ENCODE results near the gene PKNOX2. TPM values are rescaled to one million over a fixed set of nuclear protein-coding genes. Genes with fewer than 3 reads are reported as not detected.

The PKNOX2 gene
- total RNA-seq, 1 donor from 2014 or later: 31.8 TPM

GRCh38 chr11:125229916-125230315 is 65.4 kb downstream of the PKNOX2 start:
- DNase-seq (ENCODE audit: low spot score): no peak

GRCh38 chr11:125233116-125233515 is 68.6 kb downstream of the PKNOX2 start:
- DNase-seq (ENCODE audit: low spot score): no peak

GRCh38 chr11:125233736-125234275 is 69.3 kb downstream of the PKNOX2 start:
- DNase-seq (ENCODE audit: low spot score): no peak

GRCh38 chr11:125235071-125235471 is 70.5 kb downstream of the PKNOX2 start:
- DNase-seq (ENCODE audit: low spot score): no peak

GRCh38 chr11:125236072-125236825 is 71.7 kb downstream of the PKNOX2 start:
- DNase-seq (ENCODE audit: low spot score): no peak

- DNase-seq (ENCODE audit: low spot score): no peak
These were observed 75.3 kb downstream of the PKNOX2 start for GRCh38 chr11:125239585-125240560.

- DNase-seq (ENCODE audit: low spot score): no peak
These were observed 76.6 kb downstream of the PKNOX2 start for GRCh38 chr11:125241104-125241503.

- DNase-seq (ENCODE audit: low spot score): no peak
These were observed 77.7 kb downstream of the PKNOX2 start for GRCh38 chr11:125242141-125242775.

- DNase-seq (ENCODE audit: low spot score): no peak
These were observed 79.6 kb downstream of the PKNOX2 start for GRCh38 chr11:125244166-125244565.

GRCh38 chr11:125245299-125245698 is 80.7 kb downstream of the PKNOX2 start:
- DNase-seq (ENCODE audit: low spot score): no peak

- no peak for DNase-seq (ENCODE audit: low spot score)
These were observed 82.9 kb downstream of the PKNOX2 start for GRCh38 chr11:125247431-125247830.

GRCh38 chr11:125250318-125251213 is 86.0 kb downstream of the PKNOX2 start:
- DNase-seq (ENCODE audit: low spot score): peak; percentile 86

GRCh38 chr11:125251214-125251545 is 86.6 kb downstream of the PKNOX2 start:
- DNase-seq (ENCODE audit: low spot score): no peak

- no peak for DNase-seq (ENCODE audit: low spot score)
These were observed 87.4 kb downstream of the PKNOX2 start for GRCh38 chr11:125251956-125252355.

- no peak for DNase-seq (ENCODE audit: low spot score)
These were observed 88.7 kb downstream of the PKNOX2 start for GRCh38 chr11:125253289-125253688.

GRCh38 chr11:125253795-125254525 is 89.4 kb downstream of the PKNOX2 start:
- peak; percentile 55 for DNase-seq (ENCODE audit: low spot score)

GRCh38 chr11:125256541-125257189 is 92.1 kb downstream of the PKNOX2 start:
- DNase-seq (ENCODE audit: low spot score): peak; percentile 68

- DNase-seq (ENCODE audit: low spot score): no peak
These were observed 92.6 kb downstream of the PKNOX2 start for GRCh38 chr11:125257190-125257579.

- DNase-seq (ENCODE audit: low spot score): no peak
These were observed 93.2 kb downstream of the PKNOX2 start for GRCh38 chr11:125257751-125258150.
